ENCODE data around the gene FLT4. TPM values are rescaled to one million over a fixed set of nuclear protein-coding genes. Genes with fewer than 3 reads are reported as not detected.

Gene FLT4
- total RNA-seq, 1 donor from 2014 or later = 541 TPM

- peaks cover 16% of the 10 kb centered on the region for H3K27me3 Mint-ChIP-seq (ENCODE audit: unreplicated experiment)
- no peak for DNase-seq (ENCODE audit: low spot score)
- H3K36me3 Mint-ChIP-seq (ENCODE audit: low read depth, unreplicated experiment) = peaks cover 11% of the 10 kb centered on the region
- no peak for TF ChIP-seq CTCF (IDR thresholded peaks at IDR 0.05; ENCODE audit: unreplicated experiment)
- H3K27ac Mint-ChIP-seq (ENCODE audit: unreplicated experiment) = peak overlapping the region; percentile 25
- H3K4me1 Mint-ChIP-seq (ENCODE audit: unreplicated experiment) = peaks cover 8% of the 10 kb centered on the region
- no peaks in the 10 kb centered on the region for H3K9me3 Mint-ChIP-seq (ENCODE audit: unreplicated experiment)
- no peak overlapping the region for H3K4me3 Mint-ChIP-seq (ENCODE audit: unreplicated experiment)
These were observed 53.9 kb downstream of the FLT4 start for GRCh38 chr5:180595381-180596114.

- no peak for TF ChIP-seq CTCF (IDR thresholded peaks at IDR 0.05; ENCODE audit: unreplicated experiment)
- Mint-ChIP-seq H3K4me1 (ENCODE audit: unreplicated experiment) (peaks cover 6% of the 10 kb centered on the region), H3K36me3 (ENCODE audit: low read depth, unreplicated experiment) (peaks cover 11% of the 10 kb centered on the region), H3K9me3 (ENCODE audit: unreplicated experiment) (no peaks in the 10 kb centered on the region), H3K27ac (ENCODE audit: unreplicated experiment) (peak overlapping the region; percentile 6), H3K27me3 (ENCODE audit: unreplicated experiment) (peaks cover 16% of the 10 kb centered on the region), H3K4me3 (ENCODE audit: unreplicated experiment) (no peak overlapping the region)
- DNase-seq (ENCODE audit: low spot score) = no peak
These were observed 54.4 kb downstream of the FLT4 start for GRCh38 chr5:180595046-180595379.

- H3K4me1 Mint-ChIP-seq (ENCODE audit: unreplicated experiment) = peaks cover 10% of the 10 kb centered on the region
- no peak for TF ChIP-seq CTCF (IDR thresholded peaks at IDR 0.05; ENCODE audit: unreplicated experiment)
- no peaks in the 10 kb centered on the region for H3K9me3 Mint-ChIP-seq (ENCODE audit: unreplicated experiment)
- H3K36me3 Mint-ChIP-seq (ENCODE audit: low read depth, unreplicated experiment) = peaks cover 15% of the 10 kb centered on the region
- H3K27ac Mint-ChIP-seq (ENCODE audit: unreplicated experiment) = no peak overlapping the region
- H3K27me3 Mint-ChIP-seq (ENCODE audit: unreplicated experiment) = peaks cover 20% of the 10 kb centered on the region
- no peak for DNase-seq (ENCODE audit: low spot score)
- no peak overlapping the region for H3K4me3 Mint-ChIP-seq (ENCODE audit: unreplicated experiment)
These were observed 54.9 kb downstream of the FLT4 start for GRCh38 chr5:180594311-180595045.

GRCh38 chr5:180593446-180594206 lies 55.8 kb downstream of the FLT4 start:
- H3K4me3 Mint-ChIP-seq (ENCODE audit: unreplicated experiment) = no peak overlapping the region
- H3K9me3 Mint-ChIP-seq (ENCODE audit: unreplicated experiment) = no peaks in the 10 kb centered on the region
- no peak overlapping the region for H3K27ac Mint-ChIP-seq (ENCODE audit: unreplicated experiment)
- TF ChIP-seq CTCF (IDR thresholded peaks at IDR 0.05; ENCODE audit: unreplicated experiment) = no peak
- H3K36me3 Mint-ChIP-seq (ENCODE audit: low read depth, unreplicated experiment) = peaks cover 16% of the 10 kb centered on the region
- peaks cover 12% of the 10 kb centered on the region for H3K4me1 Mint-ChIP-seq (ENCODE audit: unreplicated experiment)
- DNase-seq (ENCODE audit: low spot score) = no peak
- peaks cover 22% of the 10 kb centered on the region for H3K27me3 Mint-ChIP-seq (ENCODE audit: unreplicated experiment)

Measured in endothelial cell (in vitro differentiated cells).